Calu3 (cell line): ENCODE data around the gene NSRP1. TPM values are rescaled to one million over a fixed set of nuclear protein-coding genes. Genes with fewer than 3 reads are reported as not detected.

ENCODE experiments used
- BruUV-seq: library from RNA; stranded (reverse); fragments of 400-500 nt; replicated peaks from 2 replicates; lab custom pipeline; 2021; lab: Mats Ljungman, UMichigan
- CTCF ChIA-PET: fragments of 300-600 bp; sonication (Branson Sonifier 250); formaldehyde crosslinking; loops from one replicate; lab custom pipeline; 2022; ENCODE audit warnings: antibody characterized with exemption; lab: Charles Lee
- DNase-seq: peaks from one replicate; pipeline ENCODE4 v3.0.0; 2022
- H3K27ac Mint-ChIP-seq: one replicate; pipeline ENCODE4 v1.8.0; 2022; ENCODE audit warnings: mixed read lengths; ENCODE audit not compliant: unreplicated experiment
- H3K27me3 Mint-ChIP-seq: one replicate; pipeline ENCODE4 v1.8.0; 2022; ENCODE audit warnings: mixed read lengths; ENCODE audit not compliant: unreplicated experiment
- H3K36me3 Mint-ChIP-seq: one replicate; pipeline ENCODE4 v1.8.0; 2022; ENCODE audit warnings: mild to moderate bottlenecking, moderate library complexity, mixed read lengths; ENCODE audit not compliant: insufficient read depth, unreplicated experiment
- H3K4me1 Mint-ChIP-seq: one replicate; pipeline ENCODE4 v1.8.0; 2022; ENCODE audit warnings: mild to moderate bottlenecking, low read depth, mixed read lengths; ENCODE audit not compliant: unreplicated experiment
- H3K4me3 Mint-ChIP-seq: one replicate; pipeline ENCODE4 v1.8.0; 2022; ENCODE audit warnings: mild to moderate bottlenecking, low read depth, moderate library complexity, mixed read lengths; ENCODE audit not compliant: unreplicated experiment
- H3K9me3 Mint-ChIP-seq: one replicate; pipeline ENCODE4 v1.8.0; 2022; ENCODE audit warnings: low read depth, mixed read lengths; ENCODE audit not compliant: unreplicated experiment
- intact Hi-C: fragments of 100-400 bp; cut with micrococcal nuclease; formaldehyde crosslinking; loops from one replicate; pipeline ENCODE4 v1.10.0; 2022; ENCODE audit not compliant: unreplicated experiment
- total RNA-seq: library from RNA; stranded (reverse); gene quantifications from 2 replicates; pipeline ENCODE4 v1.2.3, GENCODE V29; 2022
- TF ChIP-seq, protein P1 (sequence below): fragments of 200-600 bp; IDR thresholded peaks from one replicate; pipeline ENCODE4 v1.8.0; 2022; ENCODE audit warnings: antibody characterized with exemption; ENCODE audit not compliant: unreplicated experiment

The NSRP1 gene
- total RNA-seq, 1 experiment from 2014 or later, result 27.5 TPM

DNA sequence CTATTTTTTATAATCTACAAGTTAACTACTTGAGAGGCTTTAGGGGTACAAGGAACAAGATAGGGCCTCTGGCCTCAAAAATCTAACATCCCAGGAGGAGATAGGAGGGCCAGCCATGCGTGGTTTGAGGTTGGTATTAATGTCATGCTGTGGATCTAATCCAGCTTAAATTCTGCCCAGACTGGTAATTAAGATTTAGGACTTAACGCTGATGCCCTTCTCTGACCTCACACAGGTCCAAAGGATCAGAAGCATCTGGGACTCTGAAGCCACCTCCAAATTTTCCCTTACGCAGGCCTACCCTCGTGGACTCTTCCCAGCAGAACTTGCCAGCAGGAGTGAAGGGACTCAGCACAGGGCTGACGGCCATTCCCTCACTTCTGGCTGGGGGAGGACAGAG is 103.8 kb downstream of the NSRP1 start:
- Mint-ChIP-seq H3K4me3 (no peak overlapping the region), H3K27ac (no peak overlapping the region), H3K4me1 (no peaks in the 10 kb centered on the region), H3K36me3 (no peaks in the 10 kb centered on the region), H3K27me3 (peaks cover 55% of the 10 kb centered on the region), H3K9me3 (no peaks in the 10 kb centered on the region)
- DNase-seq, result no peak
- CTCF ChIA-PET, result no interaction called here
- BruUV-seq, result no TSS peak
- intact Hi-C loops, result no loop called here
- TF ChIP-seq, protein P1, sequence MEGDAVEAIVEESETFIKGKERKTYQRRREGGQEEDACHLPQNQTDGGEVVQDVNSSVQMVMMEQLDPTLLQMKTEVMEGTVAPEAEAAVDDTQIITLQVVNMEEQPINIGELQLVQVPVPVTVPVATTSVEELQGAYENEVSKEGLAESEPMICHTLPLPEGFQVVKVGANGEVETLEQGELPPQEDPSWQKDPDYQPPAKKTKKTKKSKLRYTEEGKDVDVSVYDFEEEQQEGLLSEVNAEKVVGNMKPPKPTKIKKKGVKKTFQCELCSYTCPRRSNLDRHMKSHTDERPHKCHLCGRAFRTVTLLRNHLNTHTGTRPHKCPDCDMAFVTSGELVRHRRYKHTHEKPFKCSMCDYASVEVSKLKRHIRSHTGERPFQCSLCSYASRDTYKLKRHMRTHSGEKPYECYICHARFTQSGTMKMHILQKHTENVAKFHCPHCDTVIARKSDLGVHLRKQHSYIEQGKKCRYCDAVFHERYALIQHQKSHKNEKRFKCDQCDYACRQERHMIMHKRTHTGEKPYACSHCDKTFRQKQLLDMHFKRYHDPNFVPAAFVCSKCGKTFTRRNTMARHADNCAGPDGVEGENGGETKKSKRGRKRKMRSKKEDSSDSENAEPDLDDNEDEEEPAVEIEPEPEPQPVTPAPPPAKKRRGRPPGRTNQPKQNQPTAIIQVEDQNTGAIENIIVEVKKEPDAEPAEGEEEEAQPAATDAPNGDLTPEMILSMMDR, result no peak

DNA sequence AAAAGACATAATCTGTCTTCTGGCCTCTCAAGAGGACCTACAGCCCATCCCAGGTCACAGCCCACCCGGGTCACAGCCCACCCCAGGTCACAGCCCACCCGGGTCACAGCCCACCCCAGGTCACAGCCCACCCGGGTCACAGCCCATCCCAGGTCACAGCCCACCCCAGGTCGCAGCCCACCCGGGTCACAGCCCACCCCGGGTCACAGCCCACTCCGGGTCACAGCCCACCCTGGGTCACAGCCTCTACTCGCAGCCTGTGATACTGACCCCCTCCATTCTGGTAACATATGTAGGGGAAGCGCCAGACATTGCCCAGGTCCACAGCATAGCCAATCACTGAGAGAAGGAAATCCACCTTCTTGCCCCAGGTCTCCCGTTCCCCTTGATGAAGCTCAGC is 104.7 kb downstream of the NSRP1 start:
- no peaks in the 10 kb centered on the region for H3K36me3 Mint-ChIP-seq
- CTCF ChIA-PET, result no interaction called here

DNA sequence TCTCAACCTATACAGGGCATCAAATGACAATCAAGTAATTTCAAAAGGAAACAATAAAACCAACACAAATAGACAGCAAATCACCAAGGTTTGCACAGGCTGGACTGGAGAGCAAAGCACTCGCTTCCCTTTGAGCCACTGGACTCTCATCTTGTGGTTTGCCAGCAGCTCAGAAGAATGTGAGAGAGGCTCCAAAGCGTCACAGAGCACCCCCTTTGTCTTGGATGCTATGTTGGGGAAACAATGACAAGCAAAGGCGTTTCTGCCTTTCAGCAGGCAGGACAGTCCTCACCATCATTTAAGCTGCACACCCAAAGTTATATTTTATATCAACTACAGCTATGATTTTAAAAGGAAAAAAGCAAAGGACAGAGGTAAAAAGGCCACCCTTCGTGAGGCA is 105.6 kb downstream of the NSRP1 start:
- no peaks in the 10 kb centered on the region for H3K4me1 Mint-ChIP-seq
- CTCF ChIA-PET, result no interaction called here
- intact Hi-C loops, result no loop called here
- H3K36me3 Mint-ChIP-seq, result no peaks in the 10 kb centered on the region
- no TSS peak for BruUV-seq
- no peak for DNase-seq
- TF ChIP-seq, protein P1, result no peak
- H3K9me3 Mint-ChIP-seq, result no peaks in the 10 kb centered on the region
- H3K27ac Mint-ChIP-seq, result no peak overlapping the region
- H3K27me3 Mint-ChIP-seq, result peaks cover 62% of the 10 kb centered on the region
- H3K4me3 Mint-ChIP-seq, result no peak overlapping the region

More for the DNA sequence above, 104.7 kb downstream of the NSRP1 start:
- H3K9me3 Mint-ChIP-seq, result no peaks in the 10 kb centered on the region
- DNase-seq, result no peak
- H3K4me3 Mint-ChIP-seq, result no peak overlapping the region
- H3K4me1 Mint-ChIP-seq, result no peaks in the 10 kb centered on the region
- intact Hi-C loops, result no loop called here
- BruUV-seq, result no TSS peak
- peaks cover 62% of the 10 kb centered on the region for H3K27me3 Mint-ChIP-seq
- TF ChIP-seq, protein P1, result no peak
- H3K27ac Mint-ChIP-seq, result no peak overlapping the region

DNA sequence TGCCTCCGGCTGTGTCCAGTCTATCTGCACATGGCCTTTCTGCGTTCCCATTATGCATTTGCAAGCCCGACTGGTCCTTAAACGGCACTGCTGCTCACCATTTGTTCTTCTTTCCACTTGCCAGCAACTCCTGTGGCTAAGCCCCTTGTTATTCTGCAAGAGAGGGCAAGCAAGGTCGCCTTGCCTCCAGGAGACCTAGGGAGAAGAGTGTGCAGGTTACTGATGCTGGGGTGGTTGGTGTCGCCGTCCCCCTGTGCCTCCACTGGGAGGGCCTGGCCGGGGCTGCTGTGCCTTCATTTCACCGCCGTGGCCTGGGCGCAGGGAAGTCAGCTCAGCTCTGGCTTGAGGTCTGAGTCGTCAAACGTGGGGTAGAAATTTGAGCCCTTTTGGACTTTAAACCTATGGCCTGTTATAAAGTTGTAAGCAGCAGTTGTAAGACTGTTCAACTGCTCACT is 106.1 kb downstream of the NSRP1 start:
- Mint-ChIP-seq H3K27me3 (peaks cover 62% of the 10 kb centered on the region), H3K4me1 (no peaks in the 10 kb centered on the region), H3K27ac (no peak overlapping the region), H3K36me3 (no peaks in the 10 kb centered on the region), H3K9me3 (no peaks in the 10 kb centered on the region), H3K4me3 (no peak overlapping the region)
- TF ChIP-seq, protein P1, result no peak
- CTCF ChIA-PET, result no interaction called here
- BruUV-seq, result no TSS peak
- DNase-seq, result no peak
- intact Hi-C loops, result no loop called here
